D721Med (cell line): ENCODE data around the gene PRKG1.
"Not testable (repeated sequence)": the region's sequence is repeated elsewhere in the genome, so short reads cannot be mapped to it uniquely, and the experiment has no call there.

Experiments
- DNase-seq: peaks from one replicate; pipeline ENCODE4 v3.0.0; 2011; ENCODE audit warnings: low spot score; ENCODE audit not compliant: insufficient read length
- FAIRE-seq: peaks from 2 replicates; lab custom pipeline; 2011; peaks lifted over from hg19 to GRCh38; lab: Jason Lieb, UNC
- TF ChIP-seq, protein P1 (sequence below): IDR thresholded peaks from 2 replicates; pipeline ENCODE4 v1.5.1; 2012; ENCODE audit warnings: mild to moderate bottlenecking, control low read depth; ENCODE audit not compliant: insufficient read depth; ENCODE audit errors: missing control alignments

Gene PRKG1

GRCh38 chr10:51675088-51675487, 600.8 kb downstream of the PRKG1 start:
- DNase-seq (no peak), FAIRE-seq (no peak)
- TF ChIP-seq, protein P1, sequence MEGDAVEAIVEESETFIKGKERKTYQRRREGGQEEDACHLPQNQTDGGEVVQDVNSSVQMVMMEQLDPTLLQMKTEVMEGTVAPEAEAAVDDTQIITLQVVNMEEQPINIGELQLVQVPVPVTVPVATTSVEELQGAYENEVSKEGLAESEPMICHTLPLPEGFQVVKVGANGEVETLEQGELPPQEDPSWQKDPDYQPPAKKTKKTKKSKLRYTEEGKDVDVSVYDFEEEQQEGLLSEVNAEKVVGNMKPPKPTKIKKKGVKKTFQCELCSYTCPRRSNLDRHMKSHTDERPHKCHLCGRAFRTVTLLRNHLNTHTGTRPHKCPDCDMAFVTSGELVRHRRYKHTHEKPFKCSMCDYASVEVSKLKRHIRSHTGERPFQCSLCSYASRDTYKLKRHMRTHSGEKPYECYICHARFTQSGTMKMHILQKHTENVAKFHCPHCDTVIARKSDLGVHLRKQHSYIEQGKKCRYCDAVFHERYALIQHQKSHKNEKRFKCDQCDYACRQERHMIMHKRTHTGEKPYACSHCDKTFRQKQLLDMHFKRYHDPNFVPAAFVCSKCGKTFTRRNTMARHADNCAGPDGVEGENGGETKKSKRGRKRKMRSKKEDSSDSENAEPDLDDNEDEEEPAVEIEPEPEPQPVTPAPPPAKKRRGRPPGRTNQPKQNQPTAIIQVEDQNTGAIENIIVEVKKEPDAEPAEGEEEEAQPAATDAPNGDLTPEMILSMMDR: no peak

GRCh38 chr10:51679841-51680240, 605.6 kb downstream of the PRKG1 start:
- FAIRE-seq: no peak
- no peak for DNase-seq
- TF ChIP-seq, protein P1: no peak

DNA sequence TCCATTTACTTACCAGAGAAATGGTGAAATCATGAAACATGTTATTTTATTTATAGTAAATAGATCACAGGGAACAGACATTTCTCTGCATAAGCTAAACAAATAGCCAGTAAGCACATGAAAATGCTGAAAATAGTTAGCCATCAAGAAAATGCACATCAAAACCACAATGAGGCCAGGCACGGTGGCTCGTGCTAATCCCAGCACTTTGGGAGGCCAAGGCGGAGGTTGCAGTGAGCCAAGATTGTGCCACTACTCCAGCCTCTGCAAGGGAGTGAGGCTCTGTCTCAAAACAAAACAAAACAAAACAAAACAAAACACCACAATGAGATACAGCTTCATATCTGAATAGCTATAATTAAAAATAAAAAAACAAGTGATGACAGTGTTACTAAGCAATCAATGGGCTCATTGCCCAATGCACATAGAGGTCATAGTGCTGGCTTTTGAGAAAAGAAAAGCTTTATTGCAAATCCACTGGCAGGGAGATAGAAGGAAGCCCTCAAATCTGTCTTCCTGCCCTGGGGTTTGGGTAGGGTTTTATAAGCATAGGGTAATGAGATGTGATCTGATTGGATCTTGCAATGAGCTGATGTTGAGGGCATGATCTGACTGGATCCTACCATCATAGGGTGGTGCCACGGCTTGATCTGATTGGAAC, 608.9 kb downstream of the PRKG1 start:
- FAIRE-seq: no peak
- TF ChIP-seq, protein P1: no peak
- no peak for DNase-seq

DNA sequence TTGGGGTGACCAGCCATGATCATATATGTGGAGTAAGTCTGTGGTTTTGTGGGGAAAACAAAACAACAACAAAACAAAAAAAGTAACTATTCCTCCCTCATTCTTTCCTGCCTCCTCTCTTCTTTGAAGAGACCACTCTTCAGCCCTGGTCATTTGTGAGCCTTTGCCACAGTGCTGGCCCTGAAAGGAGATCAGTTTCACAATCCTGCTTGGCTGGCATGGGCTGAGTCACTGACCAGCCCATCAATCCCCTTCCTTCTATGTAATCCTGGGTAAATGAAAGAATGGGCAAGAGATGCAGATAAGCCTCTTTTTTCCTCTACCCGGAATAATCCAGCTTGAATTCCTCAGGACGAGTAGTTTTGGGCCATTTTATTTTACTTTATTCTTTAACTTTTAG, 611.5 kb downstream of the PRKG1 start:
- TF ChIP-seq, protein P1: no peak
- FAIRE-seq (no peak), DNase-seq (no peak)

DNA sequence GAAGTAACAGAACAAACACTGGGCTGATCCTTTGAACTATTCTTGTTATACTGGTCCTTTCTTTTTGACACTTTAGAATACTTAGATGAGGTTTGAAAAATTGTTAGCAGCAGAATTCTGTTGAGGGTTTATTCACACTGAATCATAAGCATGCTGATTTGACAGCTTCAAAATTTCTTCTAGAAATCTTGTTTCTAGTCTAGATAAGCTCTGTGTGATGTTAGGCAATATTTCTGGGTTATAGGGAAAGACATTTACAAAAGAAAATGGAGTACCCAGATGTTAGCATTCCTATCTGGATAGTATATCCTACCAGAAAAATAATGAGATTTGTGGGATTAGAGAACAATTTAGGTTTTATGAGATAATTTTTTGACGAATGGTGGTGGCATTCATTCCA, 613.0 kb downstream of the PRKG1 start:
- no peak for FAIRE-seq
- DNase-seq: no peak
- TF ChIP-seq, protein P1: no peak

DNA sequence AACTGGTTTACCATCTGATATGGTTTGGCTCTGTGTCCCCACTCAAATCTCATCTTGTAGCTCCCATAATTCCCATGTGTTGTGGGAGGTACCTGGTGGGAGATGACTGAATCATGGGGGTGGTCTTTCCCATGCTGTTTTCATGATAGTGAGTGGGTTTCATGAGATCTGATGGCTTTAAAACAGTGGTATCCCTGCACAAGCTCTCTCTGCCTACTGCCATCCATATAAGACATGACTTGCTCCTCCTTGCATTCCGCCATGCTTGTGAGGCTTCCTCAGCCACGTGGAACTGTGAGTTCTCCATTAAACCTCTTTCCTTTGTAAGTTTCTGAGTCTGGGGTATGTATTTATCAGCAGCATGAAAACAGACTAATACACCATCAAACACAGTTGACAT, 614.5 kb downstream of the PRKG1 start:
- DNase-seq, FAIRE-seq: not testable (repeated sequence)

DNA sequence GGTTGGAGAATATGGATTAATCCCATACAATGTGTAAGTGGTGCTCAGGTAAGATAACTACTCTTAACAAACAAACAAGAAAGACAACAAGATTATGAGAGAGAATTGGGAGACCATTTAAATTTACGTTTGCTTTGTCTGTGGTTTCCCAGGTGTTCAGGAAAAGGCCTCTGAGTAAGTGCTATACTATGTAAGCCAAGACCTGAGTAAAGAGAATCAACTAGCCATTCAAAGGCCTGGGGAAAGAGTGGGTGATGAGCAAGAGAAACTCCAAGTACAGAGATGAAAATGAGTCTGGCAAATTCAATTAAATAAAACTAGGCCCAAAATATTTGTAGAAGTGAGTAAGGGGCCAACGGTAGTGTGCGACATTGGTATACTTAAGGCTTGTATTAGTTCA, 615.2 kb downstream of the PRKG1 start:
- TF ChIP-seq, protein P1: no peak
- no peak for FAIRE-seq
- DNase-seq: no peak

DNA sequence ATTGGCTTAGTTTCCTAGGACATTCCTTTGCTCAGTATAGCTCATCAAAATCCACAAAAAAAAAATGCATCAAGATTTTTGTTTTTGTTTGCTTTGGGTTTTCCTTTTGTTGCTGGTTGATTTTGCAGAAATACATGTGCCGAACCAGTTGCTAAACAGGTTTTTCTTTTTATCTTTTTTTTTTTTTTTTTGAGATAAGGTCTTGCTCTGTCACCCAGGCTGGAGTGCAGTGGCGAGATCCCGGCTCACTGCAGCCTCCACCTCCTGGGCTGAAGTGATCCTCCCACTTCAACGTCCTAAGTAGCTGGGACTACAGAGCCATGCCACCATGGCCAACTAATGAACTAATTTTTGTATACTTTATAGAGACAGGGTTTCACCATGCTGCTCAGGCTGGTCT, 616.8 kb downstream of the PRKG1 start:
- TF ChIP-seq, protein P1: no peak
- FAIRE-seq: no peak
- DNase-seq: no peak
